Esophagus muscularis mucosa (tissue), 3 donors: Measurements from ENCODE around the gene LRFN2.

Experiments
- POLR2A ChIP-seq: fragments of 450-650 bp; IDR thresholded peaks from one replicate; pipeline ENCODE4 v1.6.1; 2017; ENCODE audit warnings: antibody characterized with exemption, moderate library complexity, mild to moderate bottlenecking, low read depth
- POLR2AphosphoS5 ChIP-seq, 2 donors: sonication (generic); formaldehyde crosslinking; IDR thresholded peaks; one replicate each; pipeline ENCODE4 v1.6.1; 2017; ENCODE audit warnings: antibody characterized with exemption in 2 of 2
- TF ChIP-seq, protein P1 (sequence below), 3 experiments: fragments of 200-600 bp in 2 of 3; fragments of 450-650 bp in 1 of 3; sonication (generic) in 2 of 3; IDR thresholded peaks; one replicate each; pipeline ENCODE4 v1.5.1; 2017 to 2019; ENCODE audit warnings: antibody characterized with exemption in 3 of 3, mild to moderate bottlenecking in 2 of 3, moderate library complexity in 1 of 3

DNA sequence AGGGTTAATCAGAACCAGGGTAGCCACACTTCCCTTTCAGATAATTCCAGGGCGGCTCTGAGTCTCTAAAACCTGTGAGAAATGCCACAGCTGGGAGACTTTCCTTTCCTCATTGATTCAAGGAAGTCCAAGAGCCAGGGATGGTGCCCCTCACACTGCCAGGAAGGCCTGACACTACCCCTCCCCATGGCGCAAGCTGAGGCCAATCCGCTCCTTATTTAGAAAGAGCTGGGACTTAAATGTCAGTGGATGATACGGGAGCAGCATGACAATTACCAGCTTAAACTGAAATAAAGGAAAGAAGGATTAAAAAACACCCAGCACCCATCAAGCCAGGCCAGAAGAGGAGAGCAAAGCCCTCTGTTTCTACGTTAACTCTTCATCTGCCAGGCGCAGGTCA, 244.4 kb downstream of the LRFN2 start:
- TF ChIP-seq, protein P1, sequence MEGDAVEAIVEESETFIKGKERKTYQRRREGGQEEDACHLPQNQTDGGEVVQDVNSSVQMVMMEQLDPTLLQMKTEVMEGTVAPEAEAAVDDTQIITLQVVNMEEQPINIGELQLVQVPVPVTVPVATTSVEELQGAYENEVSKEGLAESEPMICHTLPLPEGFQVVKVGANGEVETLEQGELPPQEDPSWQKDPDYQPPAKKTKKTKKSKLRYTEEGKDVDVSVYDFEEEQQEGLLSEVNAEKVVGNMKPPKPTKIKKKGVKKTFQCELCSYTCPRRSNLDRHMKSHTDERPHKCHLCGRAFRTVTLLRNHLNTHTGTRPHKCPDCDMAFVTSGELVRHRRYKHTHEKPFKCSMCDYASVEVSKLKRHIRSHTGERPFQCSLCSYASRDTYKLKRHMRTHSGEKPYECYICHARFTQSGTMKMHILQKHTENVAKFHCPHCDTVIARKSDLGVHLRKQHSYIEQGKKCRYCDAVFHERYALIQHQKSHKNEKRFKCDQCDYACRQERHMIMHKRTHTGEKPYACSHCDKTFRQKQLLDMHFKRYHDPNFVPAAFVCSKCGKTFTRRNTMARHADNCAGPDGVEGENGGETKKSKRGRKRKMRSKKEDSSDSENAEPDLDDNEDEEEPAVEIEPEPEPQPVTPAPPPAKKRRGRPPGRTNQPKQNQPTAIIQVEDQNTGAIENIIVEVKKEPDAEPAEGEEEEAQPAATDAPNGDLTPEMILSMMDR (IDR thresholded peaks at IDR 0.05) = no peak
- TF ChIP-seq POLR2A = no peak
- no peak for TF ChIP-seq POLR2AphosphoS5 (IDR thresholded peaks at IDR 0.05)
